Upper lobe of left lung (tissue), 6 donors: Measurements from ENCODE around the gene SLC15A2. TPM values are rescaled to one million over a fixed set of nuclear protein-coding genes. Genes with fewer than 3 reads are reported as not detected.

ENCODE experiments used
- ATAC-seq, 2 donors: fragments of 200-7000 bp; cut with Tn5 transposase; one replicate each; pipeline ENCODE4 v1.9.1; 2022; ENCODE audit warnings: mild to moderate bottlenecking in 2 of 2, moderate library complexity in 2 of 2; ENCODE audit not compliant: low FRiP score in 2 of 2
- DNase-seq, 2 donors: peaks; one replicate each; pipeline ENCODE4 v3.0.0-alpha.2; 2019 to 2020
- H3K27ac ChIP-seq, 4 donors: fragments of 200-600 bp; sonication (generic); one replicate each; pipeline ENCODE4 v1.5.1; 2016 to 2019
- H3K27me3 ChIP-seq, 4 donors: fragments of 200-600 bp; sonication (generic); one replicate each; pipeline ENCODE4 v1.5.1; 2017 to 2019
- H3K36me3 ChIP-seq, 4 donors: fragments of 200-600 bp; sonication (generic); one replicate each; pipeline ENCODE4 v1.5.1; 2016 to 2019
- H3K4me1 ChIP-seq, 4 donors: fragments of 200-600 bp; sonication (generic); one replicate each; pipeline ENCODE4 v1.5.1; 2018 to 2019
- H3K4me3 ChIP-seq, 4 donors: fragments of 200-600 bp; sonication (generic); one replicate each; pipeline ENCODE4 v1.5.1; 2017 to 2019; ENCODE audit warnings: mild to moderate bottlenecking in 2 of 4, moderate library complexity in 1 of 4
- H3K9me3 ChIP-seq, 4 donors: fragments of 200-600 bp; sonication (generic); one replicate each; pipeline ENCODE4 v1.5.1; 2018 to 2019
- EP300 ChIP-seq, 4 donors: sonication (generic); formaldehyde crosslinking; IDR thresholded peaks; one replicate each; pipeline ENCODE4 v1.5.1; 2017; ENCODE audit warnings: antibody characterized with exemption in 4 of 4, control low read depth in 2 of 4
- POLR2A ChIP-seq, 4 donors: fragments of 450-650 bp; IDR thresholded peaks; one replicate each; pipeline ENCODE4 v1.5.1; 2016 to 2017; ENCODE audit warnings: antibody characterized with exemption in 4 of 4, mild to moderate bottlenecking in 2 of 4
- POLR2AphosphoS5 ChIP-seq, 2 donors: sonication (generic); formaldehyde crosslinking; IDR thresholded peaks; one replicate each; pipeline ENCODE4 v1.5.1; 2017; ENCODE audit warnings: antibody characterized with exemption in 2 of 2
- WGBS, 2 donors: methylation state at CpG; one replicate each; pipeline ENCODE4 v1.1.5; 2017 to 2018; 5-methylcytosine and 5-hydroxymethylcytosine counted together
- total RNA-seq, 6 donors: library from RNA; depleted of rRNA in 4 of 6; stranded (reverse); fragments of >200 nt in 4 of 6; gene quantifications; one replicate each; pipeline versions ENCODE4 v1.1.0 to v1.2.1, GENCODE V29; 2016 to 2021
- TF ChIP-seq, protein P1 (sequence below), 6 experiments: fragments of 450-650 bp in 4 of 6; fragments of 200-600 bp in 2 of 6; sonication (generic) in 2 of 6; IDR thresholded peaks; one replicate each; pipeline ENCODE4 v1.5.1; 2016 to 2019; ENCODE audit warnings: antibody characterized with exemption in 6 of 6
- donor health status: DM: no; HTN: no; CAD: no; lungs with moderate emphysema.
- donor health status: DM: no; HTN: yes; CAD: no; lungs with severe emphysema.

SLC15A2 gene
- total RNA-seq, 6 donors from 2014 or later = 25.1 to 72.4 (median 40.8) TPM

DNA sequence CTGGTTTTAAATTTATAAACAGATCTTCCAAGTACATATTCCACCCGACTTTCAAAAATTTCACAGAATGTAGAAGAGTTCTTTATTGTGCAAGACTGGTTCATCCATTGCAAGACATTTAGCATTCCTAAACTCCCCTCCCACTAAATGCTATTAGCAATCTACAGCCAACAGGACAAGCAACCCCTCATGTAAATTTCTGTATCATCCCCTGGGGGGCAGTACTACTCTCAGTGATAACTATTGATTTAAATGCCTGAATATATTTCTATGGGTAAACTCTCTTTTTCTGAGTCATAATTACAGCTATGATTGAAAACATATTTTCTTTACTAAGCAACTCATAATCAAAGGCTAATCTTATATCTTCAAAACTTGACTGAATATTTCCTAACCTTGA lies 10.7 kb upstream of the SLC15A2 start:
- Histone ChIP-seq H3K36me3 (no peaks in the 10 kb centered on the region), H3K27ac (no peak overlapping the region), H3K4me3 (no peak overlapping the region), H3K9me3 (no peaks in the 10 kb centered on the region), H3K27me3 (no peaks in the 10 kb centered on the region), H3K4me1 (no peaks in the 10 kb centered on the region)
- TF ChIP-seq EP300 (IDR thresholded peaks at IDR 0.05) = no peak
- no peak for TF ChIP-seq POLR2A (IDR thresholded peaks at IDR 0.05)
- no peak for TF ChIP-seq POLR2AphosphoS5 (IDR thresholded peaks at IDR 0.05)
- TF ChIP-seq, protein P1, sequence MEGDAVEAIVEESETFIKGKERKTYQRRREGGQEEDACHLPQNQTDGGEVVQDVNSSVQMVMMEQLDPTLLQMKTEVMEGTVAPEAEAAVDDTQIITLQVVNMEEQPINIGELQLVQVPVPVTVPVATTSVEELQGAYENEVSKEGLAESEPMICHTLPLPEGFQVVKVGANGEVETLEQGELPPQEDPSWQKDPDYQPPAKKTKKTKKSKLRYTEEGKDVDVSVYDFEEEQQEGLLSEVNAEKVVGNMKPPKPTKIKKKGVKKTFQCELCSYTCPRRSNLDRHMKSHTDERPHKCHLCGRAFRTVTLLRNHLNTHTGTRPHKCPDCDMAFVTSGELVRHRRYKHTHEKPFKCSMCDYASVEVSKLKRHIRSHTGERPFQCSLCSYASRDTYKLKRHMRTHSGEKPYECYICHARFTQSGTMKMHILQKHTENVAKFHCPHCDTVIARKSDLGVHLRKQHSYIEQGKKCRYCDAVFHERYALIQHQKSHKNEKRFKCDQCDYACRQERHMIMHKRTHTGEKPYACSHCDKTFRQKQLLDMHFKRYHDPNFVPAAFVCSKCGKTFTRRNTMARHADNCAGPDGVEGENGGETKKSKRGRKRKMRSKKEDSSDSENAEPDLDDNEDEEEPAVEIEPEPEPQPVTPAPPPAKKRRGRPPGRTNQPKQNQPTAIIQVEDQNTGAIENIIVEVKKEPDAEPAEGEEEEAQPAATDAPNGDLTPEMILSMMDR (IDR thresholded peaks at IDR 0.05) = peak in 4 of 6 experiments; percentile 25 to 38 (median 33)
- ATAC-seq (no peak), DNase-seq (no peak)
- WGBS, 2 donors = 19 to 41% methylated on average over 1 of the region's 1 CpG

- H3K4me1 ChIP-seq = no peaks in the 10 kb centered on the region
- no peak for DNase-seq
- no peaks in the 10 kb centered on the region for H3K27me3 ChIP-seq
- WGBS, 2 donors = 93 to 100% methylated on average over 2 of the region's 2 CpGs
- no peak for TF ChIP-seq EP300 (IDR thresholded peaks at IDR 0.05)
- no peak for TF ChIP-seq POLR2A (IDR thresholded peaks at IDR 0.05)
- TF ChIP-seq, protein P1 (IDR thresholded peaks at IDR 0.05) = no peak
- no peak for TF ChIP-seq POLR2AphosphoS5 (IDR thresholded peaks at IDR 0.05)
- H3K36me3 ChIP-seq = no peaks in the 10 kb centered on the region
- H3K4me3 ChIP-seq = no peak overlapping the region
- no peaks in the 10 kb centered on the region for H3K9me3 ChIP-seq
- ATAC-seq = no peak
- H3K27ac ChIP-seq = no peak overlapping the region
These were observed 8.8 kb upstream of the SLC15A2 start for GRCh38 chr3:121885386-121885785.

DNA sequence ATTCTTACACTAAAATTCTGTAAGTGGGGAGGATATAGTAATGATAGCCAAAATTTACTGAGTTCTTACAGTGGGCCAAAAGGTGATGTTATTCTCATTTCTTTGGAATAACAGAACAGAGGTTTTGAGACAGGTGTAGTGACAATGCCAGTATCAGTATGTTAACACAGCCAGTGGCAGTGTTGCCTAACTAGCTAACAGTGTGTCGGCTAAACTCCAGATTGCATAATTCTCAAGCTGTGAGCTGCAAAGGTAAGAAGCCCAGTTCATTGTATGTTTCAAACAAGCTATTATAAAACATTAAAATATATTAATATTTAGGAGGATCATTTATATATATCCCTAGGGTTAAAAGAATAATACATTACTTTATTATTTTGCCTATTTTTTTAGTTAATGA lies 920 bp downstream of the SLC15A2 start:
- TF ChIP-seq, protein P1 (IDR thresholded peaks at IDR 0.05) = no peak
- no peak for TF ChIP-seq EP300 (IDR thresholded peaks at IDR 0.05)
- peak in 1 of 4 donors; percentile 14 for TF ChIP-seq POLR2A (IDR thresholded peaks at IDR 0.05)
- TF ChIP-seq POLR2AphosphoS5 (IDR thresholded peaks at IDR 0.05) = no peak
- peak; percentile 73 to 74 for ATAC-seq
- 0 to 4% methylated on average over 1 of the region's 1 CpG for WGBS, 2 donors
- Histone ChIP-seq H3K27ac (peak overlapping the region; percentile 40 to 77 (median 66)), H3K36me3 (peaks cover 0 to 6% (median 0%) of the 10 kb centered on the region in 4 donors), H3K4me3 (peak overlapping the region in 3 of 4 donors; percentile 28 to 39 (median 37)), H3K4me1 (peaks cover 0 to 13% (median 0%) of the 10 kb centered on the region in 4 donors), H3K9me3 (no peaks in the 10 kb centered on the region), H3K27me3 (no peaks in the 10 kb centered on the region)
- peak in 1 of 2 donors; percentile 49 for DNase-seq

DNA sequence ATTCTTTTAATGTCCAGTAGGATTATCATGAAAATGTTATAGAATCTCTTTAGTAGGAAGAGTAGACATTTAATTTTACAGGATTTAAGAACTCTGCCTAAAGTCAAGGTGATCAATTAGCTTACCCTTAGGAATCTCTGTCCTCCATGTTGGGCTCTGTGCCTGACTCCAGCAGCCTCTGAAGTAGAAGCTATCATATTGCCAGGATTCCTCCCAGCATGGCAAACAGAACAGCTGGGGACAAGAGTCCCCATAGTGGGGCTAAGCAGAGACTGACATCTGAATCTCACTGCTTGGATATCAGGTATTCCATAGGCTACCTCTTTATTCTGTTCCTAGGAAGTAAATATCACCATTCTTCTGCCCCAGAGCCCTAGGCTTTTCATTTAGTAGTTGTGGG lies 1.5 kb downstream of the SLC15A2 start:
- peak overlapping the region in 2 of 4 donors; percentile 4 to 16 for H3K27ac ChIP-seq

More for the DNA sequence above, 1.5 kb downstream of the SLC15A2 start:
- no peak for TF ChIP-seq EP300 (IDR thresholded peaks at IDR 0.05)
- no peak for TF ChIP-seq POLR2AphosphoS5 (IDR thresholded peaks at IDR 0.05)
- TF ChIP-seq, protein P1 (IDR thresholded peaks at IDR 0.05) = no peak
- no peak for TF ChIP-seq POLR2A (IDR thresholded peaks at IDR 0.05)
- Histone ChIP-seq H3K4me3 (peak overlapping the region in 1 of 4 donors; percentile 37), H3K36me3 (peaks cover 0 to 6% (median 0%) of the 10 kb centered on the region in 4 donors), H3K27me3 (no peaks in the 10 kb centered on the region), H3K9me3 (no peaks in the 10 kb centered on the region), H3K4me1 (peaks cover 0 to 13% (median 0%) of the 10 kb centered on the region in 4 donors)
- ATAC-seq = no peak
- DNase-seq = no peak
